Spinal cord (tissue), 10 donors: ENCODE measurements around the gene FSTL3. TPM values are rescaled to one million over a fixed set of nuclear protein-coding genes. Genes with fewer than 3 reads are reported as not detected.
A peak's percentile ranks its signal among the peaks of the same experiment; 100 is the strongest.
"Not testable (repeated sequence)": the region's sequence is repeated elsewhere in the genome, so short reads cannot be mapped to it uniquely, and the experiment has no call there.

ENCODE experiments used
- DNase-seq, 6 donors: peaks; one replicate each; pipeline versions ENCODE4 v3.0.0 to v3.0.0-alpha.2; 2013 to 2015; ENCODE audit warnings: low spot score in 6 of 6, low read depth in 4 of 6
- H3K27ac ChIP-seq: one replicate; pipeline ENCODE4 v1.5.1; 2013; ENCODE audit warnings: low read depth, low read length, control low read depth
- H3K27me3 ChIP-seq: one replicate; pipeline ENCODE4 v1.6.1; 2013; ENCODE audit warnings: low read length; ENCODE audit not compliant: control insufficient read depth, insufficient read depth
- H3K36me3 ChIP-seq: one replicate; pipeline ENCODE4 v1.6.1; 2013; ENCODE audit warnings: low read length; ENCODE audit not compliant: control insufficient read depth, insufficient read depth
- H3K4me1 ChIP-seq: one replicate; pipeline ENCODE4 v1.6.1; 2013; ENCODE audit warnings: low read length; ENCODE audit not compliant: control insufficient read depth, insufficient read depth
- H3K4me3 ChIP-seq: one replicate; pipeline ENCODE4 v1.5.1; 2013; ENCODE audit warnings: low read depth, low read length, control low read depth
- H3K9me3 ChIP-seq: one replicate; pipeline ENCODE4 v1.6.1; 2013; ENCODE audit warnings: low read length; ENCODE audit not compliant: control insufficient read depth, insufficient read depth
- WGBS: methylation state at CpG from one replicate; pipeline ENCODE4 v1.1.5; 2013; ENCODE audit warnings: missing lambda C conversion rate; ENCODE audit not compliant: insufficient coverage; 5-methylcytosine and 5-hydroxymethylcytosine counted together
- polyA plus RNA-seq, 2 donors: library from polyadenylated mRNA; unstranded; fragments of 120-200 nt; gene quantifications; one replicate each; pipeline ENCODE4 v1.2.1, GENCODE V29; 2013; ENCODE audit not compliant: insufficient read length in 2 of 2
- total RNA-seq, 2 donors: library from RNA; depleted of rRNA in 1 of 2; stranded (reverse); fragments of 120-200 nt in 1 of 2; fragments of >200 nt in 1 of 2; gene quantifications; one replicate each; pipeline versions ENCODE4 v1.2.3 to v1.2.4, GENCODE V29; 2013 to 2014
- donor health status: healthy.

FSTL3 gene
- total and polyA plus RNA-seq, 4 donors: 11.3 to 32.1 (median 15.0) TPM

GRCh38 chr19:694481-695351, 18.5 kb downstream of the FSTL3 start:
- no peak overlapping the region for H3K4me3 ChIP-seq
- no peaks in the 10 kb centered on the region for H3K9me3 ChIP-seq
- no peak overlapping the region for H3K27ac ChIP-seq
- no peaks in the 10 kb centered on the region for H3K4me1 ChIP-seq
- no peak for DNase-seq
- no peaks in the 10 kb centered on the region for H3K36me3 ChIP-seq
- H3K27me3 ChIP-seq: peaks cover 8% of the 10 kb centered on the region
- WGBS: 44% methylated on average over 31 of the region's 41 CpGs

GRCh38 chr19:695352-695949, 19.3 kb downstream of the FSTL3 start, which contains the start of gene PRSS57:
Gene PRSS57, minus strand, starts transcription at chr19:695452. Its CDS starts 22 bp downstream, at chr19:695430.
- no peaks in the 10 kb centered on the region for H3K9me3 ChIP-seq
- no peaks in the 10 kb centered on the region for H3K36me3 ChIP-seq
- peaks cover 8% of the 10 kb centered on the region for H3K27me3 ChIP-seq
- no peak for DNase-seq
- 75% methylated on average over 26 of the region's 31 CpGs for WGBS
- H3K4me3 ChIP-seq: no peak within 1 kb of the TSS
- H3K4me1 ChIP-seq: no peaks in the 10 kb centered on the region
- H3K27ac ChIP-seq: no peak within 1 kb of the TSS

GRCh38 chr19:698529-698928, 22.3 kb downstream of the FSTL3 start:
- H3K36me3 ChIP-seq, H3K4me3 ChIP-seq, H3K27ac ChIP-seq, H3K4me1 ChIP-seq, DNase-seq, H3K9me3 ChIP-seq: not testable (repeated sequence)
- H3K27me3 ChIP-seq: peaks cover 10% of the 10 kb centered on the region
- 91% methylated on average over 12 of the region's 15 CpGs for WGBS

GRCh38 chr19:699885-700284, 23.7 kb downstream of the FSTL3 start:
- WGBS: 81% methylated on average over 7 of the region's 14 CpGs
- H3K27ac ChIP-seq, H3K4me3 ChIP-seq, DNase-seq, H3K9me3 ChIP-seq, H3K36me3 ChIP-seq: not testable (repeated sequence)
- H3K27me3 ChIP-seq: peaks cover 16% of the 10 kb centered on the region
- H3K4me1 ChIP-seq: peaks cover 12% of the 10 kb centered on the region

GRCh38 chr19:702847-703246, 26.7 kb downstream of the FSTL3 start:
- not testable (repeated sequence) for H3K27me3 ChIP-seq, H3K36me3 ChIP-seq, H3K27ac ChIP-seq, H3K9me3 ChIP-seq, DNase-seq, H3K4me3 ChIP-seq
- peaks cover 12% of the 10 kb centered on the region for H3K4me1 ChIP-seq
- WGBS: 81% methylated on average over 4 of the region's 6 CpGs

- H3K27me3 ChIP-seq: peaks cover 8% of the 10 kb centered on the region
- H3K9me3 ChIP-seq: no peaks in the 10 kb centered on the region
- DNase-seq: no peak
- H3K27ac ChIP-seq: no peak overlapping the region
- 71% methylated on average over 3 of the region's 4 CpGs for WGBS
- no peak overlapping the region for H3K4me3 ChIP-seq
- H3K4me1 ChIP-seq: peaks cover 16% of the 10 kb centered on the region
- no peaks in the 10 kb centered on the region for H3K36me3 ChIP-seq
Observed at GRCh38 chr19:703329-703650, 27.1 kb downstream of the FSTL3 start.

GRCh38 chr19:703651-704446, 27.7 kb downstream of the FSTL3 start:
- H3K27ac ChIP-seq: no peak overlapping the region
- no peaks in the 10 kb centered on the region for H3K9me3 ChIP-seq
- H3K4me3 ChIP-seq: no peak overlapping the region
- peak in 2 of 6 donors; percentile 39 to 65 for DNase-seq
- WGBS: 4% methylated on average over 26 of the region's 50 CpGs
- H3K36me3 ChIP-seq: no peaks in the 10 kb centered on the region
- peaks cover 8% of the 10 kb centered on the region for H3K27me3 ChIP-seq
- H3K4me1 ChIP-seq: peaks cover 19% of the 10 kb centered on the region

- peaks cover 8% of the 10 kb centered on the region for H3K27me3 ChIP-seq
- H3K36me3 ChIP-seq: no peaks in the 10 kb centered on the region
- H3K4me3 ChIP-seq: no peak overlapping the region
- DNase-seq: no peak
- 10% methylated on average over 8 of the region's 14 CpGs for WGBS
- H3K9me3 ChIP-seq: no peaks in the 10 kb centered on the region
- H3K4me1 ChIP-seq: peaks cover 19% of the 10 kb centered on the region
- no peak overlapping the region for H3K27ac ChIP-seq
Observed at GRCh38 chr19:704447-704741, 28.2 kb downstream of the FSTL3 start.

- Histone ChIP-seq H3K27ac (peak within 1 kb of the TSS; percentile 79), H3K36me3 (peaks cover 18% of the 10 kb centered on the region), H3K4me3 (peak within 1 kb of the TSS; percentile 64), H3K27me3 (peaks cover 6% of the 10 kb centered on the region), H3K9me3 (no peaks in the 10 kb centered on the region), H3K4me1 (peaks cover 39% of the 10 kb centered on the region)
- 6% methylated on average over 52 of the region's 93 CpGs for WGBS
- peak in 2 of 6 donors; percentile 84 to 85 for DNase-seq
Observed at GRCh38 chr19:708154-709143, 32.3 kb downstream of the FSTL3 start, which contains the start of gene PALM. Gene PALM, plus strand, starts transcription at chr19:708935. Its CDS starts 212 bp downstream, at chr19:709147.
